HEK293 (cell line): ENCODE results near the gene CACNA2D4.

ENCODE experiments used
- CTCF ChIA-PET: fragments of 350-600 bp; formaldehyde crosslinking; extraction: SDS; loops from one replicate; lab custom pipeline; 2021; ENCODE audit warnings: antibody characterized with exemption; lab: Yijun Ruan, JAX
- POLR2A ChIA-PET: fragments of 300-600 bp; formaldehyde crosslinking; extraction: SDS; loops from one replicate; lab custom pipeline; 2020; ENCODE audit warnings: antibody characterized with exemption, inconsistent platforms; lab: Yijun Ruan, JAX
- H3K27ac ChIP-seq: fragments of 200-500 bp; sonication (Bioruptor generic); 2 replicates; pipeline ENCODE4 v1.5.1; 2014; ENCODE audit warnings: low read depth, low read length, control low read depth, inconsistent platforms; ENCODE audit errors: extremely low read depth
- H3K36me3 ChIP-seq, 2 experiments: fragments of 200-500 bp in 1 of 2; sonication (Bioruptor generic) in 1 of 2; 1 replicate in 1 of 2; 2 replicates in 1 of 2; pipeline ENCODE4 v1.5.1; 2014 to 2017; ENCODE audit warnings: inconsistent platforms in 2 of 2, low read length in 2 of 2; ENCODE audit not compliant: control insufficient read depth in 2 of 2, insufficient read depth in 1 of 2
- H3K4me1 ChIP-seq: fragments of 200-500 bp; sonication (Bioruptor generic); 2 replicates; pipeline ENCODE4 v1.5.1; 2014; ENCODE audit warnings: mild to moderate bottlenecking, low read length, inconsistent platforms; ENCODE audit not compliant: control insufficient read depth, insufficient read depth
- H3K4me3 ChIP-seq: 2 replicates; pipeline ENCODE4 v1.5.1; 2011; ENCODE audit warnings: low read depth, mild to moderate bottlenecking, control low read depth, low read length, moderate library complexity
- H3K9me3 ChIP-seq: fragments of 200-500 bp; sonication (Bioruptor generic); 2 replicates; pipeline ENCODE4 v1.5.1; 2014; ENCODE audit warnings: low read depth, low read length, inconsistent platforms; ENCODE audit not compliant: control insufficient read depth, insufficient read depth
- MYNN ChIP-seq: fragments of 450-650 bp; formaldehyde crosslinking; IDR thresholded peaks from 2 replicates; pipeline ENCODE4 v1.5.1; 2016; ENCODE audit warnings: missing biosample characterization, missing genetic modification characterization, borderline replicate concordance
- PRDM1 ChIP-seq: fragments of 450-650 bp; formaldehyde crosslinking; IDR thresholded peaks from 2 replicates; pipeline ENCODE4; 2016; ENCODE audit warnings: missing biosample characterization, missing genetic modification characterization
- SP2 ChIP-seq: fragments of 450-650 bp; formaldehyde crosslinking; IDR thresholded peaks from 2 replicates; pipeline ENCODE4 v1.5.1; 2016; ENCODE audit warnings: missing biosample characterization, missing genetic modification characterization
- ZBTB49 ChIP-seq: fragments of 450-650 bp; formaldehyde crosslinking; IDR thresholded peaks from 2 replicates; pipeline ENCODE4 v1.5.1; 2016; ENCODE audit warnings: missing biosample characterization, missing genetic modification characterization, low read depth
- ZEB2 ChIP-seq: fragments of 450-650 bp; formaldehyde crosslinking; IDR thresholded peaks from 2 replicates; pipeline ENCODE4 v1.5.1; 2016; ENCODE audit warnings: missing biosample characterization, missing genetic modification characterization
- ZNF121 ChIP-seq: fragments of 450-650 bp; formaldehyde crosslinking; IDR thresholded peaks from 2 replicates; pipeline ENCODE4 v1.5.1; 2016; ENCODE audit warnings: missing biosample characterization, missing genetic modification characterization
- ZNF133 ChIP-seq: fragments of 450-650 bp; formaldehyde crosslinking; IDR thresholded peaks from 2 replicates; pipeline ENCODE4 v1.5.1; 2016; ENCODE audit warnings: missing biosample characterization, missing genetic modification characterization
- ZNF146 ChIP-seq: fragments of 450-650 bp; formaldehyde crosslinking; IDR thresholded peaks from 2 replicates; pipeline ENCODE4 v1.5.1; 2016; ENCODE audit warnings: missing biosample characterization, missing genetic modification characterization
- ZNF157 ChIP-seq: fragments of 450-650 bp; formaldehyde crosslinking; IDR thresholded peaks from 2 replicates; pipeline ENCODE4 v1.5.1; 2016; ENCODE audit warnings: missing biosample characterization, missing genetic modification characterization
- ZNF175 ChIP-seq: fragments of 450-650 bp; formaldehyde crosslinking; IDR thresholded peaks from 2 replicates; pipeline ENCODE4 v1.5.1; 2016; ENCODE audit warnings: missing biosample characterization, missing genetic modification characterization
- ZNF19 ChIP-seq: fragments of 450-650 bp; formaldehyde crosslinking; IDR thresholded peaks from 2 replicates; pipeline ENCODE4; 2016; ENCODE audit warnings: missing biosample characterization, missing genetic modification characterization, low read depth
- ZNF24 ChIP-seq: fragments of 450-650 bp; formaldehyde crosslinking; IDR thresholded peaks from 2 replicates; pipeline ENCODE4 v1.5.1; 2016; ENCODE audit warnings: missing biosample characterization, missing genetic modification characterization
- ZNF354C ChIP-seq: fragments of 450-650 bp; formaldehyde crosslinking; IDR thresholded peaks from 2 replicates; pipeline ENCODE4 v1.5.1; 2016; ENCODE audit warnings: missing biosample characterization, missing genetic modification characterization, low read depth, borderline replicate concordance
- ZNF404 ChIP-seq: fragments of 450-650 bp; formaldehyde crosslinking; IDR thresholded peaks from 2 replicates; pipeline ENCODE4 v1.5.1; 2017; ENCODE audit warnings: missing biosample characterization, missing genetic modification characterization
- ZNF555 ChIP-seq: fragments of 450-650 bp; formaldehyde crosslinking; conservative IDR thresholded peaks from 2 replicates; pipeline ENCODE4 v1.5.1; 2017; ENCODE audit warnings: missing biosample characterization, mild to moderate bottlenecking, missing genetic modification characterization, inconsistent platforms
- ZNF558 ChIP-seq: fragments of 450-650 bp; formaldehyde crosslinking; IDR thresholded peaks from 2 replicates; pipeline ENCODE4 v1.5.1; 2016; ENCODE audit warnings: missing biosample characterization, missing genetic modification characterization
- ZNF600 ChIP-seq: fragments of 450-650 bp; formaldehyde crosslinking; IDR thresholded peaks from 2 replicates; pipeline ENCODE4 v1.5.1; 2016; ENCODE audit warnings: missing biosample characterization, missing genetic modification characterization
- ZNF747 ChIP-seq: fragments of 450-650 bp; formaldehyde crosslinking; IDR thresholded peaks from 2 replicates; pipeline ENCODE4 v1.5.1; 2016; ENCODE audit warnings: missing biosample characterization, missing genetic modification characterization
- ZNF785 ChIP-seq: fragments of 450-650 bp; formaldehyde crosslinking; IDR thresholded peaks from 2 replicates; pipeline ENCODE4 v1.5.1; 2016; ENCODE audit warnings: missing biosample characterization, missing genetic modification characterization
- ZSCAN23 ChIP-seq: fragments of 450-650 bp; formaldehyde crosslinking; IDR thresholded peaks from 2 replicates; pipeline ENCODE4 v1.5.1; 2016; ENCODE audit warnings: missing biosample characterization, missing genetic modification characterization
- ZSCAN30 ChIP-seq: fragments of 450-650 bp; IDR thresholded peaks from 2 replicates; pipeline ENCODE4 v1.5.1; 2018; ENCODE audit warnings: missing biosample characterization, mild to moderate bottlenecking, missing genetic modification characterization, moderate library complexity
- ZXDB ChIP-seq: fragments of 450-650 bp; formaldehyde crosslinking; IDR thresholded peaks from 2 replicates; pipeline ENCODE4 v1.5.1; 2016; ENCODE audit warnings: missing biosample characterization, missing genetic modification characterization
- TF ChIP-seq, protein P1 (sequence below): fragments of 450-650 bp; formaldehyde crosslinking; IDR thresholded peaks from 2 replicates; pipeline ENCODE4 v1.5.1; 2016; ENCODE audit warnings: missing biosample characterization, missing genetic modification characterization
- TF ChIP-seq, protein P2 (sequence below): fragments of 450-650 bp; formaldehyde crosslinking; optimal IDR thresholded peaks from 2 replicates; pipeline ENCODE3; 2016; ENCODE audit warnings: missing biosample characterization, mild to moderate bottlenecking, missing genetic modification characterization
- TF ChIP-seq, protein P3 (sequence below): fragments of 450-650 bp; formaldehyde crosslinking; IDR thresholded peaks from 2 replicates; pipeline ENCODE4 v1.5.1; 2016; ENCODE audit warnings: missing biosample characterization, missing genetic modification characterization

Gene CACNA2D4

DNA sequence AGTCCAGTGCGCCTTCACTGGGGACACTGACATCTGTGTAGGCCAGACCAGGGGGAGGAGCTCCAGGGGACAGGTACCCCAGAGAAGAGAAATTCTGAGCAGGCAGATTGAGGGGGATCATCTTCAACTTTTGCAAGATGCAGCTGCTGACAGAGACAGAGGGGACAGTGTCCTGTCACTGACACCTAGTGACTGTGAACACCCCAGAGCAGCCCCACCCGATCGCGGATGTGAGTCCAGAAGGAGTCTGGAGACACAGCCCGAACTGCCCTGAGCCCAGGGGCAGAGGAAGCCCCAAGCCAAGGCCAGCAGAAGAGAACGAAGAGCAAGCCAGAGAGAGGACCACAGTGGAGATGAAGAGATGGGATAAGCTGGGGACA, 119.8 kb downstream of the CACNA2D4 start (continued):
- TF ChIP-seq, protein P1, sequence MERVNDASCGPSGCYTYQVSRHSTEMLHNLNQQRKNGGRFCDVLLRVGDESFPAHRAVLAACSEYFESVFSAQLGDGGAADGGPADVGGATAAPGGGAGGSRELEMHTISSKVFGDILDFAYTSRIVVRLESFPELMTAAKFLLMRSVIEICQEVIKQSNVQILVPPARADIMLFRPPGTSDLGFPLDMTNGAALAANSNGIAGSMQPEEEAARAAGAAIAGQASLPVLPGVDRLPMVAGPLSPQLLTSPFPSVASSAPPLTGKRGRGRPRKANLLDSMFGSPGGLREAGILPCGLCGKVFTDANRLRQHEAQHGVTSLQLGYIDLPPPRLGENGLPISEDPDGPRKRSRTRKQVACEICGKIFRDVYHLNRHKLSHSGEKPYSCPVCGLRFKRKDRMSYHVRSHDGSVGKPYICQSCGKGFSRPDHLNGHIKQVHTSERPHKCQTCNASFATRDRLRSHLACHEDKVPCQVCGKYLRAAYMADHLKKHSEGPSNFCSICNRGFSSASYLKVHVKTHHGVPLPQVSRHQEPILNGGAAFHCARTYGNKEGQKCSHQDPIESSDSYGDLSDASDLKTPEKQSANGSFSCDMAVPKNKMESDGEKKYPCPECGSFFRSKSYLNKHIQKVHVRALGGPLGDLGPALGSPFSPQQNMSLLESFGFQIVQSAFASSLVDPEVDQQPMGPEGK = no peak
- no peak for TF ChIP-seq PRDM1
- TF ChIP-seq, protein P2, sequence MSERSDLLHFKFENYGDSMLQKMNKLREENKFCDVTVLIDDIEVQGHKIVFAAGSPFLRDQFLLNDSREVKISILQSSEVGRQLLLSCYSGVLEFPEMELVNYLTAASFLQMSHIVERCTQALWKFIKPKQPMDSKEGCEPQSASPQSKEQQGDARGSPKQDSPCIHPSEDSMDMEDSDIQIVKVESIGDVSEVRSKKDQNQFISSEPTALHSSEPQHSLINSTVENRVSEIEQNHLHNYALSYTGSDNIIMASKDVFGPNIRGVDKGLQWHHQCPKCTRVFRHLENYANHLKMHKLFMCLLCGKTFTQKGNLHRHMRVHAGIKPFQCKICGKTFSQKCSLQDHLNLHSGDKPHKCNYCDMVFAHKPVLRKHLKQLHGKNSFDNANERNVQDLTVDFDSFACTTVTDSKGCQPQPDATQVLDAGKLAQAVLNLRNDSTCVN (tag by site-specific recombination) = no peak
- no peak for TF ChIP-seq ZNF24
- no peak for TF ChIP-seq ZNF157
- no peak for TF ChIP-seq ZNF121

DNA sequence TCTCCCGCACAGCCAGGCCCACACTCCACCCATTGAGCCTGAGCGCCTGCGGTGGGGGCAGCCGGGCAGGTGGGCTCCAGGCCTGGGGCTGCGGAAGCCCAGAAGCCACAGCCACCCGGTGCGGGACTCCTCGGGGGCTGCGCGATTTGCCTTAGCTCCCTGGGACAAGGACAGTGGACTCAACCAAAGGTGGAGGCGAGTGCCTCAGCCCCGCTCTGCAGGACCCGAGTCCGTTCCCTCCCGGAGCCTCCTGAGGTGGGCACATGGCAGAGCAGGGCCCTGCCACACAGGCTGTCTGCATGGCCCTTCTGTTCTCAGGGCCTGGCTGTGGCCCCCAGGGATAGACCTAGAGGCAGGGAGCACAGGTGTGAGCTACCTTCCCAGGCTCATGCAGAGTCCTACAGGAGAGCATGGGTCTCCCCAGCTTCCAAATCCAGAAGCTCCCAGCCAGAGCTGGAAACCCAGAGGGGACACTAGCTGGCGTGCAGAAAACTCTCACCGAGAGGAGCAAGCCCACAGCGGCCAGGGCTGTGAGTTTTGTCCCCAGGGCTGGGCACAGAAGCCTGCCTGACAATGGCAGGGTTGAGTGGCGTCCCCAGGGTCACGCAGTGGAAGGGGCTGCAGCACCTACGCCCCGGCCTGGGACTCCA, 120.3 kb downstream of the CACNA2D4 start:
- no peaks in the 10 kb centered on the region for H3K36me3 ChIP-seq
- ChIA-PET CTCF (interaction anchor here (0.5 to 2.3 kb wide), 6 partner anchors 13 to 486 kb away, joined by 3 to 13 read pairs (median 3); no protein-coding TSS in a partner anchor), POLR2A (no interaction called here)
- TF ChIP-seq ZNF354C (no peak), ZNF558 (tag by site-specific recombination) (no peak), ZNF19 (tag by site-specific recombination) (no peak), ZNF555 (tag by site-specific recombination) (no peak), PRDM1 (no peak), ZNF600 (tag by site-specific recombination) (peak; percentile 27; the same call in 1 of the 2 replicates)
- TF ChIP-seq, protein P3, sequence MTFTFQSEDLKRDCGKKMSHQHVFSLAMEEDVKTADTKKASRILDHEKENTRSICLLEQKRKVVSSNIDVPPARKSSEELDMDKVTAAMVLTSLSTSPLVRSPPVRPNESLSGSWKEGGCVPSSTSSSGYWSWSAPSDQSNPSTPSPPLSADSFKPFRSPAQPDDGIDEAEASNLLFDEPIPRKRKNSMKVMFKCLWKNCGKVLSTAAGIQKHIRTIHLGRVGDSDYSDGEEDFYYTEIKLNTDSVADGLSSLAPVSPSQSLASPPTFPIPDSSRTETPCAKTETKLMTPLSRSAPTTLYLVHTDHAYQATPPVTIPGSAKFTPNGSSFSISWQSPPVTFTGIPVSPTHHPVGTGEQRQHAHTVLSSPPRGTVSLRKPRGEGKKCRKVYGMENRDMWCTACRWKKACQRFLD (tag by site-specific recombination) = no peak
- no peak overlapping the region for H3K4me3 ChIP-seq
- no peaks in the 10 kb centered on the region for H3K9me3 ChIP-seq
- no peaks in the 10 kb centered on the region; the same call in 1 of the 2 replicates for H3K4me1 ChIP-seq
- no peak overlapping the region for H3K27ac ChIP-seq

- ChIA-PET POLR2A (no interaction called here), CTCF (interaction anchor here (0.6 to 9.4 kb wide), 6 partner anchors 143 to 487 kb away, joined by 3 to 259 read pairs (median 8); no protein-coding TSS in a partner anchor)
- H3K27ac ChIP-seq = no peak overlapping the region
- no peaks in the 10 kb centered on the region for H3K36me3 ChIP-seq
- no peaks in the 10 kb centered on the region; the same call in 1 of the 2 replicates for H3K4me1 ChIP-seq
- no peak overlapping the region for H3K4me3 ChIP-seq
- no peaks in the 10 kb centered on the region for H3K9me3 ChIP-seq
- TF ChIP-seq ZXDB (tag by site-specific recombination) (no peak), ZNF785 (no peak), SP2 (tag by site-specific recombination) (no peak), PRDM1 (no peak), ZNF404 (tag by site-specific recombination) (no peak), MYNN (tag by site-specific recombination) (no peak), ZNF747 (no peak), ZSCAN23 (no peak), ZNF175 (tag by site-specific recombination) (no peak), ZEB2 (no peak), ZSCAN30 (tag by site-specific recombination) (no peak), ZBTB49 (tag by site-specific recombination) (no peak), ZNF146 (tag by site-specific recombination) (no peak), ZNF133 (tag by site-specific recombination) (no peak), ZNF121 (no peak)
Measured at GRCh38 chr12:1797011-1797901, 121.2 kb downstream of the CACNA2D4 start.
